Upper lobe of right lung (tissue), 1 donor: ENCODE data around the gene CCDC13. TPM values are rescaled to one million over a fixed set of nuclear protein-coding genes. Genes with fewer than 3 reads are reported as not detected.

Experiments used
- ATAC-seq: fragments of 200-7000 bp; cut with Tn5 transposase; one replicate; pipeline ENCODE4 v1.9.1; 2020; ENCODE audit warnings: mild to moderate bottlenecking, moderate library complexity
- DNase-seq: peaks from one replicate; pipeline ENCODE4 v3.0.0-alpha.2; 2020
- H3K27ac ChIP-seq: fragments of 200-600 bp; one replicate; pipeline ENCODE4 v1.8.0; 2022
- H3K27me3 ChIP-seq: fragments of 200-600 bp; one replicate; pipeline ENCODE4 v1.8.0; 2022; ENCODE audit warnings: mild to moderate bottlenecking
- H3K36me3 ChIP-seq: fragments of 200-600 bp; one replicate; pipeline ENCODE4 v1.8.0; 2022
- H3K4me1 ChIP-seq: fragments of 200-600 bp; one replicate; pipeline ENCODE4 v1.8.0; 2022
- H3K4me3 ChIP-seq: fragments of 200-600 bp; one replicate; pipeline ENCODE4 v1.8.0; 2022; ENCODE audit warnings: mild to moderate bottlenecking
- H3K9me3 ChIP-seq: fragments of 200-600 bp; one replicate; pipeline ENCODE4 v1.8.0; 2022
- CTCF ChIP-seq: fragments of 200-600 bp; IDR thresholded peaks from one replicate; pipeline ENCODE4 v1.8.0; 2022; ENCODE audit warnings: antibody characterized with exemption
- intact Hi-C: fragments of 100-400 bp; cut with DNase I; formaldehyde crosslinking; loops from one replicate; pipeline ENCODE4 v1.11.0; 2022
- total RNA-seq: library from RNA; stranded (reverse); fragmentation: NEBNext Ultra II Directional; extraction: Animal tissue kit (Norgen Biotek cat#: 25700); gene quantifications from one replicate; pipeline ENCODE4 v1.2.1, GENCODE V29; 2021
- donor health status: DM: no; HTN: yes; CAD: no; lungs with severe emphysema.

CCDC13 gene
- total RNA-seq, 1 donor from 2014 or later: 0.87 TPM

GRCh38 chr3:42735615-42736014 lies 37.4 kb downstream of the CCDC13 start:
- intact Hi-C loops: no loop called here
- H3K27me3 ChIP-seq: no peaks in the 10 kb centered on the region
- ATAC-seq: no peak
- H3K27ac ChIP-seq: no peak overlapping the region
- no peaks in the 10 kb centered on the region for H3K9me3 ChIP-seq
- TF ChIP-seq CTCF: no peak
- no peaks in the 10 kb centered on the region for H3K36me3 ChIP-seq
- H3K4me3 ChIP-seq: no peak overlapping the region
- DNase-seq: no peak
- no peaks in the 10 kb centered on the region for H3K4me1 ChIP-seq

- intact Hi-C loops: no loop called here
Observed at GRCh38 chr3:42735019-42735418, 38.0 kb downstream of the CCDC13 start.

GRCh38 chr3:42734263-42734860 lies 38.7 kb downstream of the CCDC13 start:
- Histone ChIP-seq H3K4me3 (no peak overlapping the region), H3K4me1 (no peaks in the 10 kb centered on the region), H3K9me3 (no peaks in the 10 kb centered on the region), H3K36me3 (no peaks in the 10 kb centered on the region), H3K27me3 (no peaks in the 10 kb centered on the region), H3K27ac (no peak overlapping the region)
- ATAC-seq: no peak
- DNase-seq: no peak
- intact Hi-C loops: no loop called here
- no peak for TF ChIP-seq CTCF

More at GRCh38 chr3:42735019-42735418, 38.0 kb downstream of the CCDC13 start:
- Histone ChIP-seq H3K36me3 (no peaks in the 10 kb centered on the region), H3K4me3 (no peak overlapping the region), H3K27me3 (no peaks in the 10 kb centered on the region), H3K27ac (no peak overlapping the region), H3K4me1 (no peaks in the 10 kb centered on the region), H3K9me3 (no peaks in the 10 kb centered on the region)
- DNase-seq: no peak
- no peak for ATAC-seq
- TF ChIP-seq CTCF: no peak

- no peaks in the 10 kb centered on the region for H3K36me3 ChIP-seq
- ATAC-seq: no peak
Observed at GRCh38 chr3:42733501-42734262, 39.4 kb downstream of the CCDC13 start.

GRCh38 chr3:42732829-42733459 lies 40.1 kb downstream of the CCDC13 start:
- H3K4me1 ChIP-seq: no peaks in the 10 kb centered on the region
- DNase-seq (no peak), ATAC-seq (no peak)
- no peaks in the 10 kb centered on the region for H3K36me3 ChIP-seq
- no peak overlapping the region for H3K27ac ChIP-seq
- no peaks in the 10 kb centered on the region for H3K9me3 ChIP-seq
- intact Hi-C loops: no loop called here
- TF ChIP-seq CTCF: no peak
- H3K27me3 ChIP-seq: no peaks in the 10 kb centered on the region
- H3K4me3 ChIP-seq: no peak overlapping the region

More at GRCh38 chr3:42733501-42734262, 39.4 kb downstream of the CCDC13 start:
- Histone ChIP-seq H3K27ac (no peak overlapping the region), H3K27me3 (no peaks in the 10 kb centered on the region), H3K9me3 (no peaks in the 10 kb centered on the region), H3K4me1 (no peaks in the 10 kb centered on the region), H3K4me3 (no peak overlapping the region)
- no peak for TF ChIP-seq CTCF
- intact Hi-C loops: no loop called here
- DNase-seq: no peak
